Activated CD4-positive, CD25-positive, alpha-beta regulatory T cell treated with anti-CD3 and anti-CD28 coated beads, Interleukin-2, amount 50 U/mL, for 72 hours (primary cell): ENCODE measurements around the gene RNF31.
A peak's percentile ranks its signal among the peaks of the same experiment; 100 is the strongest.

Source experiments
- DNase-seq: peaks from one replicate; pipeline ENCODE4 v3.0.0; 2021

Gene RNF31

DNA sequence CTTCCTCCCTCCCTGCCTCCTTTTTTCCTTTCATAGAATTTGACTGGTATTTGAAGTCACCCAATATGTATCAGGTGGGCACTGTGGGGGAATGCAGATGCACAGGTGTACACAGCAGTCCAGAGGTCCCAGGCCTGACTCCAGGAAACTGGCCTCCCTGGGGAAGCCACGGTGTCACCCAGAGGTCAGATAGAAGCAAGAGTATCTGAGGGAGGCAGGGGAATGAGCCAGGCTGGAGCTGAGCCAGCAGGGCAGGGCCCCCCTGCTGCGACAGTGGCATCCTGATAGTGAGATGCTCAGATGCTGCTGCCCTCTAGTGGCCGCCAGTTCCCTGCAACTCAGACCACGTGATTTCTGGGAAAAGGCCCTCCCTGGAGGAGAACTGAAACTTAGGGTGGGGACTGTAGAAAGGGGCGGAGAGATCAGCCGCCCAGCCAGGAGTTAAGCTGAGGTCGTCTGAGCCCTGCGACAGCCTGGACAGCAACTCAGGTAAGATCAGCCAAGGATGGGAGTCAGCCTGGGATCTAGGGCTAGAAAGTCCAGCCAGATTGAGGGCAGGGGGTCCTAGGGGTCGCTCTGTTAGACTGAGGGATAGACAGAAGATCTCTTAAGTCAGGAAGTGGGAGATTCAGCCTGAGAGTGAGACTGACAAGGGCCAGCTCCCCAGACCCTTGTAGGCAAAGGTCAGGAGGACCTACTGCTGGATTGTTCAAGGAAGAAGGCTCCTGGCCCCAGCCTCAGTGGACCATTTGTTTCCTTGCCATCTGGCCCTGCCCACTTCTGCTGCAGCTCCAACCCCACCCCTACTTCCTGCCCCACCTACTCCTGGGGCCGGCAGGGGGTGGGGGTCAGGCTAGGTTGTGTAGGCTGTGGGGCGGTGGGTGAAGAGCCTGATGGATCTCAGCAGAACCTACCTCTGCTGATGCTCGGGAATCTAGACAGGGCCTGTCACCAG, 13.8 kb downstream of the RNF31 start, which contains the start of gene IRF9:
TSS of gene IRF9 (plus strand) at position 416 of the 955 bp plus-strand sequence. CDS start 880 bp downstream, outside the sequence.
- peak; percentile 98 for DNase-seq

DNA sequence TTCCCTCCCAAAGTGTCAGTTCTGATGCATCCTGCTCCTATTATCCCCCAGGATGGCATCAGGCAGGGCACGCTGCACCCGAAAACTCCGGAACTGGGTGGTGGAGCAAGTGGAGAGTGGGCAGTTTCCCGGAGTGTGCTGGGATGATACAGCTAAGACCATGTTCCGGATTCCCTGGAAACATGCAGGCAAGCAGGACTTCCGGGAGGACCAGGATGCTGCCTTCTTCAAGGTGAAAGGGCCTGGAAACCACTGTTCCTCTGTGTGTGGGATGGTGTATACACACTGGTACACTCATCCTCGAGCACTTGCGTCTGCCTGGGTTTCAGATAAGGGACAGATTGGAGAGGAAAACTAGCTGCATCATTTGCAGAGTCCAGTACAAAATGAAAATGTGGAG, 14.8 kb downstream of the RNF31 start:
- no peak for DNase-seq

- no peak for DNase-seq
Observed at GRCh38 chr14:24164518-24164991, 17.3 kb downstream of the RNF31 start.

DNA sequence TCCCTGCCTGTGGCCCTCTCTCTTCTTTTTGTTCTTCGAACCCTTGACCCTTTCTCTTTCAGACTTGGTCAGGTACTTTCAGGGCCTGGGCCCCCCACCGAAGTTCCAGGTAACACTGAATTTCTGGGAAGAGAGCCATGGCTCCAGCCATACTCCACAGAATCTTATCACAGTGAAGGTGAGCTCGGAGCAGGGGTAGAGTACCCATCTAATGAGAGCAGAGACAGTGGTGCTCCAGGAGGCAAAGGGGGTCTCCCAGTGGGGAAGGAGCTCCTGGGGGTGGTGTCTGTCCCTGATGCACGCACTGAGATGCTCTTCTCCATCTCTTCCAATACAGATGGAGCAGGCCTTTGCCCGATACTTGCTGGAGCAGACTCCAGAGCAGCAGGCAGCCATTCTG, 18.5 kb downstream of the RNF31 start:
- no peak for DNase-seq

GRCh38 chr14:24167469-24168114, 20.3 kb downstream of the RNF31 start:
- DNase-seq, result no peak

DNA sequence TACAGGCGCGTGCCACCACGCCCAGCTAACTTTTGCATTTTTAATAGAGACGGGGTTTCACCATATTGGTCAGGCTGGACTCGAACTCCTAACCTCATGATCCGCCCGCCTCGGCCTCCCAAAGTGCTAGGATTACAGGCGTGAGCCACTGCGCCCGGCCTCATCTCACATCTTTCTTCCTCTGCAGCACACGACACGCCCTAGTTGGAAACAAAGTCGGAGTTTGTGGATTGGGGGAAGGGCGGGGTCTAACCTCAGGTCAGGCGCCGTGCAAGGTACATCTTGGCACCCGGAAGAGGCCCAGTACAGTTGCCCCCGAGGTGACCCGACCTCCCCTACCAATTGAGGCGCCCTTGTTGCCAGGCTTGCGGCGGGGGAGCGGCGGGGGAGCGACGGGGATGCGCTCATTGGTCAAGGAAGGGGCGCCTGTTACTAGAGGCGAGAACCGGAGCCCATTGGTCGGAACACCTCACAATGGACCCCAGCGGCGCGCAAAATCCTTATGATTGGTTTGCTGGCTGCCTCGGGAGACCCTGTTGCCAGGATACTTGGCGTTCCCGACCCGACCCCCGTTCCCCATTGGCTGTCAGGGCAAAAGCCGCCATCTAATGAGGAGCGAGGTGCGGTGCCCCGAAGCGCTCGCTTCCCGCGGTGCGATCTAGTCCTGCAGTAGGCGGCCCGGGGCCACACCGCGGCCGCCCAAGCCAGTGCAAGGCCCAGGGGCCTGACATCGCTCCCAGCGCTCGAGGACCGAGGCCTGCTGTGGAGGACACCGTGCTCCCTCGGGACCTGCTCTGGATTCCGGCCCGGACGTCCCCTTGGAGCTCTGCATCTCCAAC, 24.3 kb downstream of the RNF31 start, which contains the start of gene REC8:
TSS of gene REC8 (plus strand) at position 659 of the 839 bp plus-strand sequence. CDS start 473 bp downstream, outside the sequence.
- DNase-seq, result peak; percentile 58

DNA sequence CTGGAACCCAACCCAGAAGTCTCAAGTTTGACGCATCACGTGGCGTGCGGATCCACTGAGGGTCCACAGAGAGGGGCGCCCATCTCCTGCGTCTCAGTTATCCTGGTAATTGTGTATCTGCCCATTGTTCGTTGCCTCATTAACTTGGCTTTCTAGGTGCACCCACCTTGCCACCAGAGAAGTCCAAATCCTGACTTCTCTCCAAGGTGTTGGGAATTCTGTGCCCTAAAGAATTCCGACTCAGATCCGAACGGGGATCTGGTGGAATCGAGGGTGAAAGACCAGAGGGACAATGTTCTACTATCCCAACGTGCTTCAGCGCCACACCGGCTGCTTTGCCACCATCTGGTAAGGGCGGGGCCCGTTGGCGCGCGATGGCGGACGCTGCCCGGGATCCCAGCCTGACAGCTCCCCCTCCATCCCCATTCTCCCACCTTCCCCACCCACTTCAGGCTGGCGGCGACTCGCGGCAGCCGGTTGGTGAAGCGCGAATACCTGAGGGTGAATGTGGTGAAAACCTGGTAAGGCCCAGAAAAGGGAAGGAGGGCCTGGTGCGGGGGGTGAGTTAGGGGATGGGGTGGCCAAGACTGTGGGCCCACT, 25.1 kb downstream of the RNF31 start:
- no peak for DNase-seq

- DNase-seq, result no peak
Observed at GRCh38 chr14:24172871-24173281, 25.6 kb downstream of the RNF31 start.

- no peak for DNase-seq
Observed at GRCh38 chr14:24176599-24176998, 29.3 kb downstream of the RNF31 start.

DNA sequence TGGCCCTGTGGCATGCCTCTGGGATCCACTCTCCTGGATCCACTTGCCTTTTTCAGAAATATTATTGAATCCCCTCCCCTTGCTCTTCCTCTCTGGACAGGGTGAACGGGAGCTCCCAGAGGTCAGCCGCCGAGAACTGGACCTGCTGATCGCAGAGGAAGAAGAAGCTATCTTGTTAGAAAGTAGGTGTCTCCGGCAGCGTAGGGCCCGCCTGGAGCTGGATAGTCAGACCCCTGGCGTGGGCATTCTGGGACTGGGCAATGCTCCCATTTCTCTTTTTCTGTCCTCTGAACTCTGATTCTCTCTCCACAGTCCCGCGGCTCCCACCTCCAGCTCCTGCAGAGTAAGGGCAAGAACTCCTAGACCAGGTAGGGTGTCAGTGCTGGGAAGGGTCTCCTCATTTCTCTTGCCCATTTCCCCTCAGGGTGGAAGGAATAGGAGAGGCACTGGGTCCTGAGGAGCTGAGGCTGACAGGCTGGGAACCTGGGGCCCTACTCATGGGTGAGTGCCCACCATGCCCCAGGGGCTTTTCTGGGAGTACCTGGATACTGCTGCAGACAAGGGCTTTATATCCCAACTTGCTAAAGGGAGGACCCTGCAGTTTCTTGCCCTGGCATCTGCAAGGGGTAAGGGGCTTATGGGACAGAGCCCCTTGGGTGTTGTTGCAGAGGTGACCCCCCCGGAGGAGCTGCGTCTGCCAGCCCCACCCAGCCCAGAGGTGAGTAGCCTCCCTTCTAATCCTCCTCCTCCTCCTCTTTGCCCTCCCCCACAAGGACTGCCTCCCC, 29.9 kb downstream of the RNF31 start:
- DNase-seq, result no peak

DNA sequence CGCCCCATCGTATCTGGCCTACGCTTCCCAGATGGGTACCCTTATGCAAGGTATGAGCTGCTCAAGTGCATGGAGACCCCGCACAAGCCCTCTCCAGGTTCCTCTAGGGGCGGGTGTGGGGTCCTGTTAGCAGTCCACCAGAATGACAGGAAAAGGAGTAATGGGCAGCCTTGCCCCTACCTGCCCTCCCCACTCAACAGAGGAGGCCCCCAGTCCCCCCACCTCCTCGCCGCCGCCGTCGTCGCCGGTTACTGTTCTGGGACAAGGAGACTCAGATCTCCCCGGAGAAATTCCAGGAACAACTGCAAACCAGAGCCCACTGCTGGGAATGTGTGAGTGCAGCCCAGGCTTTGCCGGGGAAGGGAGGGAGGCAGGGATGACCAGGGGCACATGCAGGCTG, 30.6 kb downstream of the RNF31 start:
- DNase-seq, result no peak

GRCh38 chr14:24178399-24179178, 31.3 kb downstream of the RNF31 start:
- DNase-seq, result no peak

DNA sequence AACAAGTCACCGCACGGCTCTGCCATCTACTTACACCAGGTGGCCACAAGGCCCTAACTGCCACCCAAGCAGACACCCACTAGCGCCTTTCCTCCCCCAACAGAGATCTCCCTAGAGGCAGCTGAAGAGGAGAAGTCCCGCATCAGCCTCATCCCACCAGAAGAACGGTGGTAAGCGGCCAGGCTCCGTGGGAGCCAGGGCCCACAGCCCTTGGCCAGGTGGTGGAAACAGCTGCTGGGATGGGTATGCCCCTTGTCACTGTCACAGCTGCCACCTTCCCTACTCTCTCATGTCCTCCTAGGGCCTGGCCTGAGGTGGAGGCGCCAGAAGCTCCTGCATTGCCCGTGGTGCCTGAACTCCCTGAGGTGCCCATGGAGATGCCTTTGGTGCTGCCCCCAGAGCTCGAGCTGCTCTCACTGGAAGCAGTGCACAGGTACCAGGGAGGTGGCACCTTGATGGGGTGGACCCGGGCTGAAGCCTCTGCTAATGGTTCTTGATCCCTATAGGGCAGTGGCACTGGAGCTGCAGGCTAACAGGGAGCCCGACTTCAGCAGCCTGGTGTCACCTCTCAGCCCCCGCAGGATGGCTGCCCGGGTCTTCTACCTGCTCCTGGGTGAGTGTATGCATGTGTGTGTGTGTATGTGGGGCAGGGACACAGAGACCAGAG, 32.1 kb downstream of the RNF31 start:
- no peak for DNase-seq

- DNase-seq, result no peak
Observed at GRCh38 chr14:24179961-24180796, 32.9 kb downstream of the RNF31 start.

GRCh38 chr14:24181371-24182077, 34.2 kb downstream of the RNF31 start:
- no peak for DNase-seq

- DNase-seq, result no peak
Observed at GRCh38 chr14:24182110-24182882, 35.0 kb downstream of the RNF31 start.

DNA sequence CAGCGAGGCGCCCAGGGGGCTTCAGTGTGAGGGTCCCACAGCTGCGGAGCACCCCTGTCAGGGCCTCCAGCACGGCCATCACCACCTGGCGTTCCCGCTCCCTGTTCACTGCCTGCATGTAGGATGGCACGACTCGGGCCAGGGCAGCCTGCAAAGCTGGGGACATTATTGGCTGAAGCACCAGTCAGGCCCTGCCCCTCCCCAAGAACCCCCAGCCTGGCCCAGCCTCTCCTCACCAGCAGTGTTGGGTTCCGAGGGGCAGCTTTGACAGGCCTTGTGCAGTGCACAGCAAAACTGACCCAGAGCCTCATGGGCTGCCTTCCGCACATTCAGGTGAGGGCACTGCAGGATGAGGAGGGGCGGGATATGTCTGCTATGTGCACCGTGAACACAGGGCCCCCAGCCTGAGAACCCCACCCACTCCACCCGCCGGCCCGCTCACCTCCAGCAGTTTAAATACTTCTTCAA, 35.8 kb downstream of the RNF31 start:
- no peak for DNase-seq
